KBM-7 (cell line): ENCODE results near the gene INHA.
A peak's percentile ranks its signal among the peaks of the same experiment; 100 is the strongest.

Experiments used
- DNase-seq: peaks from one replicate; pipeline ENCODE4 v3.0.0-alpha.2; 2015
- in situ Hi-C: fragments of 300-500 bp; cut with MboI; formaldehyde crosslinking; loops from 2 replicates; pipeline ENCODE4 v1.14.3; 2020; ENCODE audit warnings: low sequenced_read_pairs, low pct_unique_long_range_greater_than_20kb, mixed read lengths

INHA gene

GRCh38 chr2:219538956-219539788 lies 32.9 kb upstream of the INHA start:
- in situ Hi-C loops, result no loop called here
- no peak for DNase-seq

DNA sequence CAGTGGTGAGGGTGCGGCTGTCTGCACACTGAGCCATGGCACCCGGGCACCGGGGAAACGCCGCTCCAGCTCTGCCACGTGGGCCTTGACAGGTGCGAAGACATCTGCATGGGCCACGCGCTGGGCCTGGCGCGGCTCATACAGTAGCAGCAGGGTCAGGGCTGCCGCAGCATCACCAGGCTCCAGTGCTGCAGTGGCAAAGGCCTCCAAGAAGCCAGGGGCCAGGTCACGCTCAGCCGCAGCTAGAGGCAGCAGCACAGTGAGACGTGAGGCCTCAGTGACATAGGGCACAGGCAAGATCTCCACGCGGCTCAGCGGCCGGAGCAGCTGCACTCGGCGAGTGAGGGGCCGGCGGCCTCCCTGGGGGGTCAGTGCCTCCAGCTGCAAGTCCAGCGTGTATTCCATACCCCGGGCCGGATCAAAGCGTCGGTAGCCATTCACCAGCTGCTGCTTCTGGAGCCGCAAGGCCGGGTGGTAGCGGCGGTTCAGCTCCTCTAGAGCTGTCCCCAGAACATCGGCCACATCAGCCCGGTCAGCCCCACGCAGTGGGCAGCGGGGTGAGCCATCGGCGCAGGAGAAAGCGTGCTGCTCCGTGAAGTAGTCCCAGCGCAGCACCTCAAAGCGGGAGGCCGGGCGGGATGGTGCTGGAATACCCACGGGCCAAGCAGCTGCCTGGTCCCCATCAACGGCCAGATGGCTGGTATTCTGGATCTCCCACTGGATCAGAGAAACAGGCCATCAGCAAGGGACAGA lies 32.0 kb upstream of the INHA start:
- no peak for DNase-seq
- in situ Hi-C loops, result no loop called here

DNA sequence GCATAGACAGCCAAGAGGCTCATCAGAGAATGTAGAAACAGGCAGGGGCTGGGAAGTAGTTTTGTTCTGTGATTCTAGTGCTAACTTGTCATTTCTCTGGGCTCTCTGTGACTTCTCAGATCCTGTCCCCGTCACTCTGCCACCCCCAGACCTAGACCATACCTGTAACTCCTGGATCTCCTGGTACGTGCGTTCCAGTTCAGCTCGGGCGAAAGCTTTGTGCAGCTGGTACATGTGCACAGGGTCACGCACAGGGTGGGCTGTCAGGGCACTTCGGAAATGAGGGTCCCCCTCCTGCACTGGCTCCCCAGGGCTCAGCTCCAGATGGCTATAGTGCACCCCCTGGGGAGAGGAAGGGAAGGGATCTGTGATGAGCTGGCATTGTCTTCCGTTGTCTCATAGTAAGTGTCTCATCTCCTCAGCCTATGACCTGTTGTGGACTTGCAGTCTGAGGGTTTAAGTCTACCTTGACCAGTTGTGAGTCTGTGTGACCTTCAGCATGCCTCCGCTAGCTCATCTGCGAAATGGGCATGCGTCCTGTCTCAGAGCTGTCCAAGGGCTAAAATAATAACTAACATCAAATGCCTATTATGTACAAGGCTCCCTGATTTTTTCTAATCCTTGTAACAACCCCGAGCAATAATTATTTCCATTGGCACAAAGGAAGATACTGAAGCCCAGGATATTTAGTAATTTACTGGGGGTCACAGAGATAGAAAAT lies 31.2 kb upstream of the INHA start:
- in situ Hi-C loops, result no loop called here
- no peak for DNase-seq

GRCh38 chr2:219541611-219542180 lies 30.4 kb upstream of the INHA start:
- in situ Hi-C loops, result no loop called here

DNA sequence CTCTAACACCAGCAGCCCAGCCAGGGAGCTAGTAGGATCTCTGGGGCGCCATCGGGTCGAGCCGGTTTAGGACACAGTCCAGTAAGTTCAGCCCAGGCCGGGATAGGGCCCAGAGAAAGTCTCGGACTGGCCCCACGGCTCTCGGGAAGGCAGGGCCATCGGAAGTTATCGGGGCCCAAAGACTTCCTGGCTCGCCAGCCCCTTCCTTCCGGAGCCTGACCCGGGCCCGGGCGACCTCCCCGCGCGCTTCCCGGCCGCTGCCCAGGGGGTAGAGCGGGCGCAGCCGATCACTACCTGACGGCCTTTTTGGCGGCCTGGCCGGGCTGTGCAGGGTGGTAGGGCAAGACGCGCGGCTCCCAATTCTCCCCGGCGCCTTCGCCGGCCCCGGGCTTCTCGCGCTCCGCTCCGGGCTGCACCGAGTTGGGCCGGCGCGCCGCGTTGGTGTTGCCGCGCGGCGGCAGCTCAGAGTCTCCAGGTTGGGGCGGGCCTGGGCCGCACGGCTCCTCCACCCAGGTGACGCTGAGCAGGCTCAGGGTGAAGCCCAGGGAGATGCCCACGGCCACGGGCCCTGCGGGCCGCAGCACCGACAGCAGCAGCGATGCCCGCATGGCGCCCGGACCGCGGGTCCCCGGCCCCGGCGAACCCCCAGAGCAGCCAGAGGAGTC lies 29.0 kb upstream of the INHA start:
- peak; percentile 42 for DNase-seq
- in situ Hi-C loops, result no loop called here

More at GRCh38 chr2:219541611-219542180, 30.4 kb upstream of the INHA start:
- peak; percentile 91 for DNase-seq

GRCh38 chr2:219543596-219544358 lies 28.3 kb upstream of the INHA start, which contains the start of the genes CHPF and TMEM198:
Gene CHPF (minus strand): TSS chr2:219543809. CDS start chr2:219543538, 271 bp downstream.
Gene TMEM198 (plus strand): TSS chr2:219544028. CDS start chr2:219544728, 700 bp downstream.
- peak; percentile 99 for DNase-seq
- in situ Hi-C loops, result no loop called here

DNA sequence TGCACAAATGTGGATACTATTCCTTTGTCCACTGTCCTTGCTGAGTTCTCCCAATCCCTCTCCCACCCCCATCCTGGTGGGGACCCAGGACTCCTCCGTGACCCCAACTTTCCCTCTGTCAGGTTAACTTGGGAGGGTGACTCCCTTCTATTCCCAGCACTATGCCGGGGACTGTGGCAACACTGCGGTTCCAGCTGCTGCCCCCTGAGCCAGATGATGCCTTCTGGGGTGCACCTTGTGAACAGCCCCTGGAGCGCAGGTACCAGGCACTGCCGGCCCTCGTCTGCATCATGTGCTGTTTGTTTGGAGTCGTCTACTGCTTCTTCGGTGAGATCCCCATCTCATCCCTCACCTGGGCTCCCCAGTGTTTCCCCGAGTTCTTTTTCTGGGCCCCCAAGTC lies 27.5 kb upstream of the INHA start:
- in situ Hi-C loops, result no loop called here
- no peak for DNase-seq

DNA sequence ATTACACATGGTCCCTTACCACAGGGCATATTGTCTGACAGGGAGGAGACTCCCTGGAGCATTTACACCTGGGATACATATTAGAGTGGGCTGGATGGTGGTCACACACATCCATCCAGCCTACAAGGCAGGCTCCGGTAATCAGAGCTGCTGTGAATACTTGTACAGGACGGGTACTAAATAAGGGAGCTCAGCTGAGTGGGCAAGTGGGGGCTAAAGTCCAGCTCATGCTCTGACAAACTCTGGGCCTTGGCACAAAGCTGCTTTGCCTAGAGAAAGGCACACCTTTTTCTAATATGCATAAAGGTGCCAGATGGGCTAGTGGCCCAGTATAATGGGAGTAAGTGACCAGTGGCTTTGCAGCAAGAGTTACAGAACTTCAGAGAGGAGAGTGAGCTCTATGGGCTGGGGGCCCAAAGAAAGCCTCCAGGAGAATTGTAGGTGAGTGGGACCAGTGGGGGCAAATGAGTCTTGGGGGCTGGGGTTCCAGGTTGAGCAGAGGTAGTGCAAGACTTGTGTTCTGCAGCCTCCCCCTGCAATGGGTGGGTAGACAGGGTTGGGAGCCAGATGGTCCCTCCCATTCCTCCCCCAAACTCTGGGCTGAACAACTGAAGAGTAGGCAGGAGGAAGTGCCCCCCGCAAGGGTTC lies 26.7 kb upstream of the INHA start:
- no peak for DNase-seq
- in situ Hi-C loops, result no loop called here

DNA sequence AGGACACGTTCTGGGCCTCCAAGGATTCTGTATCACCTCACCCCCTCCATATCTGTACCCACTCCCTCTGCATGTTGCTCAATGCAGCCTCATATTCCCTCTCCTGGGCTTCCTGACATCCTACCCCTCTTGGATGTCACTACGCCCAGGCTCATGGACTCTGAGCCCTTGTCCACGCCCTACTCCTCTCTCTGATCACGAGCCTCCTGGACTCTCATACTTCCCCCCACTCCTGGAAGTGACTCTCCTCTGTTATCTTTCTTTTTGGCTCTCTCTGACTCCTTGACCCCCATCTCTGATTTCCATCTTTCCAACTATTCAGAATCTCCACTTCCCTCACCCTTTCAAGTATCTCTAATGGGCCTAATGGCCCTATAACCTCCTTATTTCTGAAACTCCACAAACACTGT lies 26.2 kb upstream of the INHA start:
- DNase-seq, result no peak
- in situ Hi-C loops, result no loop called here

DNA sequence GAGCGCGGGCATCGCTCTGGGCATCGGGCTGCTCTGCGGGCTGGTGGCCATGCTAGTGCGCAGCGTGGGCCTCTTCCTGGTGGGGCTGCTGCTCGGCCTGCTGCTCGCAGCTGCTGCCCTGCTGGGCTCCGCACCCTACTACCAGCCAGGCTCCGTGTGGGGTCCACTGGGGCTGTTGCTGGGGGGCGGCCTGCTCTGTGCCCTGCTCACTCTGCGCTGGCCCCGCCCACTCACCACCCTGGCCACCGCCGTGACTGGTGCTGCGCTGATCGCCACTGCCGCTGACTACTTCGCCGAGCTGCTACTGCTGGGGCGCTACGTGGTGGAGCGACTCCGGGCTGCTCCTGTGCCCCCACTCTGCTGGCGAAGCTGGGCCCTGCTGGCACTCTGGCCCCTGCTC lies 24.5 kb upstream of the INHA start:
- DNase-seq, result no peak
- in situ Hi-C loops, result no loop called here

DNA sequence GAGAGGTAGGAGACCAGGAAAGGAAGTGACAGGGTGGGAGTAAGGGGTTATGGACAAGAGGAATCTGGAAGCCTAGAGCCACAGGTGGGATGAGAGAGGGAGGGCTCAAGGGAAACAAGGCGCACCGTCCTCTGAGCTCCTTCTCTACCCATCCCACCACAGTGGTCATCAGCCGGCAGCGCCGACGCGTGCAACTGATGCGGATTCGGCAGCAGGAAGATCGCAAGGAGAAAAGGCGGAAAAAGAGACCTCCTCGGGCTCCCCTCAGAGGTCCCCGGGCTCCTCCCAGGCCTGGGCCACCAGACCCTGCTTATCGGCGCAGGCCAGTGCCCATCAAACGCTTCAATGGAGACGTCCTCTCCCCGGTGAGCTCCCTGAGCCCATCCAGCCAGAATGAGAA lies 23.1 kb upstream of the INHA start:
- DNase-seq, result no peak
- in situ Hi-C loops, result no loop called here

DNA sequence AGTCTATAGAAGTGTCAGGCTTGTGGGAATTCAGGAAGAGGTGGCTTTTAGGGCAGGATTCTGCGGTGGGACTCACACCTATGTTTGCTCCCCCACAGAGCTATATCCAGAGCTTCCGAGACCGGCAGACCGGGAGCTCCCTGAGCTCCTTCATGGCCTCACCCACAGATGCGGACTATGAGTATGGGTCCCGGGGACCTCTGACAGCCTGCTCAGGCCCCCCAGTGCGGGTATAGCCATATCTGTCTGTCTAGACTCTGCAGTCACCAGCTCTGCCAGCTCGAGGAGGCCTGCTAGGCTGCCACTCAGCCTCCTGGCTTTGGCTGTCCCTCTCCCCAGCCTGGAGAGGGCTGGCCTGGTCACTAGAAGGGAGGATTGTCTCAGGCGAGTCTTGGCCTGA lies 22.5 kb upstream of the INHA start:
- no peak for DNase-seq
- in situ Hi-C loops, result no loop called here

- no peak for DNase-seq
- in situ Hi-C loops, result no loop called here
These were observed 20.4 kb upstream of the INHA start for GRCh38 chr2:219551441-219552381.

DNA sequence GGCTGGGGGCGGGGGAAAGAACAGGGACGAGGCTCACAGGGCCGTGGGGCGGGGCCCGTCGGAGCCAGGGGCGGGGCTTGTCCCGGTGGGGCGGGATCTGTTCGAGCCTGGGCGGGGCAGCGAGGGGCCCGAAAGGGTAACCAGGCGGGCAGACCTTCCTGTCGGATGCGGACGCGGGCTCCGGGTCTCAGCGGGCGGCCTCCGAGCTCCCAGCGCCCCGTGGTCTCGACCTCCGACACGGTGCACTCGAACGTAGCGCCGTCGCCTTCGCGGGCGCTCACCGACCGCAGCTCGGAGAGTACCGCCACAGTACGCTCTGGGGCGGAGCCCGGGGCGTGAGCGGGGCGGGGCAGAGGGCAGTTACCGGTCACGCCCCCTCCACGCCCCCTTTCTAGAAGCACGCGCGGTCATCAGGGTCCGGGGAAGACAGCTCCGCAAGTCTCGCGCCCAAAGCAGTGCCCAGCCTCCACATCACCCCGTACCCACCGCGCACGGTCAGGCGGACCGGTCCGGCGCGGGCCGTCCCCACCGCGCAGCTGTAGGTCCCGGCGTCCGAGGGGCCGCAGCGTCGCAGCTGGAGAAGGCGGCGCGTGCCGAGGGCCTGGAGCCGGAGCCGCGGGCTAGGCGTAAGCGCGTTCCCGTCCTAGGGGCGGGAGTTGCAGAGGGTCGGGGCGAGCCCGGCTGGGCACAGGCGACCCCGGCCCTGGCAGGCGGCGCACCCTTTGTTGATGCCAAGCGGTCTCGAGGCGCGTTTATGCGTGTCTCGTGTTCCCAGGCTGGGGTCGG lies 19.5 kb upstream of the INHA start:
- peak; percentile 87 for DNase-seq
- in situ Hi-C loops, result no loop called here

- in situ Hi-C loops, result no loop called here
- DNase-seq, result no peak
These were observed 19.0 kb upstream of the INHA start for GRCh38 chr2:219553168-219553417.

- in situ Hi-C loops, result no loop called here
These were observed 18.6 kb upstream of the INHA start for GRCh38 chr2:219553463-219553963.

More at GRCh38 chr2:219553463-219553963, 18.6 kb upstream of the INHA start:
- no peak for DNase-seq
